Measurements from ENCODE around the gene DEPDC1.

DNA sequence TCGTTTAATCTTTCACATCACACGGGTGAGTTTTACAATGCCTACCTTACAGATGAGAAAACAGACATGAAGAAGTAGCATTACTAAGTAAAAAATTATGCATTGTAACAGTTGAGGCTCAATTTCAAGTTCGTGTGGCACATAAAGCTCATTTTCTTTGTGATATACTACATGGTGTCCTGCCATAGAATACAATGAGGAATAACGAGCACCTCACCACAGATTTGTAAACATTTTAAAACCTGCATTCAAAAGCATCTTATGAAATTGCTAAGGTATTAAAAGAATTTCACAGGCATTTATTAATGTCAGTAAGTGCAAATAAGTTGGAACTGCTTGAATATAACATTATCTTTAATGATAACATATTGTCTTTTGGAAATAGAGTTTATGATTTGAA lies 47.8 kb upstream of the DEPDC1 start:
- TF ChIP-seq, protein P1, sequence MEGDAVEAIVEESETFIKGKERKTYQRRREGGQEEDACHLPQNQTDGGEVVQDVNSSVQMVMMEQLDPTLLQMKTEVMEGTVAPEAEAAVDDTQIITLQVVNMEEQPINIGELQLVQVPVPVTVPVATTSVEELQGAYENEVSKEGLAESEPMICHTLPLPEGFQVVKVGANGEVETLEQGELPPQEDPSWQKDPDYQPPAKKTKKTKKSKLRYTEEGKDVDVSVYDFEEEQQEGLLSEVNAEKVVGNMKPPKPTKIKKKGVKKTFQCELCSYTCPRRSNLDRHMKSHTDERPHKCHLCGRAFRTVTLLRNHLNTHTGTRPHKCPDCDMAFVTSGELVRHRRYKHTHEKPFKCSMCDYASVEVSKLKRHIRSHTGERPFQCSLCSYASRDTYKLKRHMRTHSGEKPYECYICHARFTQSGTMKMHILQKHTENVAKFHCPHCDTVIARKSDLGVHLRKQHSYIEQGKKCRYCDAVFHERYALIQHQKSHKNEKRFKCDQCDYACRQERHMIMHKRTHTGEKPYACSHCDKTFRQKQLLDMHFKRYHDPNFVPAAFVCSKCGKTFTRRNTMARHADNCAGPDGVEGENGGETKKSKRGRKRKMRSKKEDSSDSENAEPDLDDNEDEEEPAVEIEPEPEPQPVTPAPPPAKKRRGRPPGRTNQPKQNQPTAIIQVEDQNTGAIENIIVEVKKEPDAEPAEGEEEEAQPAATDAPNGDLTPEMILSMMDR (IDR thresholded peaks at IDR 0.05) = no peak
- TF ChIP-seq POLR2A (IDR thresholded peaks at IDR 0.05) = no peak
